Activated gamma-delta T cell (primary cell): ENCODE data around the gene TXNRD1.
"Not testable (repeated sequence)": the region's sequence is repeated elsewhere in the genome, so short reads cannot be mapped to it uniquely, and the experiment has no call there.

Experiments used
- DNase-seq: peaks from one replicate; lab custom pipeline; 2025; lab: John Stamatoyannopoulos, UW

The TXNRD1 gene

GRCh38 chr12:104304261-104305009 is 88.9 kb downstream of the TXNRD1 start:
- no peak for DNase-seq

- DNase-seq = no peak
Observed at GRCh38 chr12:104305349-104305748, 89.8 kb downstream of the TXNRD1 start.

- DNase-seq = no peak
Observed at GRCh38 chr12:104306376-104306775, 90.8 kb downstream of the TXNRD1 start.

DNA sequence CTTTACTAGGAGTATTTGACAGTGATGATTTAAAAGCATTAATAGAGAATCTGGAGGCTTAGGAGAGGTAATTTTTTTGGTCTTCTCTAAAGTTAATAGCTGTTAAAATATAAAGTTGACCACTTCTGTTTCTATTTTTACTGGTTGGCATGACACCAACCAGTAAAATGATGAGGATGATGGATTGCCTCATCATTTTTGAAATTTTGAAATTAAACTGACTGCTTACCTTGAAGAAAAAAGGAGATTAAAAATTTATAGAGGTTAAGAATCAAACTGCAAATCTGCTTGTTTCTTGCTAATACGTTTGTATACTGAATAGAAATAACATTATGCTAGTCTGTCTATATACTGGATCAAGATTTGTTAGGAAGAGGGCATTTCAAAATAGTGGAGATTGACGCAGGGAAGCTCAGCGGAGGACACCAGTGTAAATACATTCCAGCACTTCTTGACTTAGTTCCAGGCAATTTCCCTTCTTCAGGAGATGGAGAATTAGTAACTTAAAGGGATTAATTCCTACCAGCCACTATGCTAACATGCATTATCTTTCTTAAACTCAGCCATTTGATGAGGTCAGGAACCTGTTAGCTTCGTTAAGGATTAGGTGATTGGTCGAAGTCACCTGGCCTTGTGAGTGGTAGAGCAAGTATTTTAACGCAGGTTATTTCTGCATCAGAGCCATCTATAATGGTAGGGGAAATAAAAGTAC is 91.5 kb downstream of the TXNRD1 start:
- DNase-seq = no peak

DNA sequence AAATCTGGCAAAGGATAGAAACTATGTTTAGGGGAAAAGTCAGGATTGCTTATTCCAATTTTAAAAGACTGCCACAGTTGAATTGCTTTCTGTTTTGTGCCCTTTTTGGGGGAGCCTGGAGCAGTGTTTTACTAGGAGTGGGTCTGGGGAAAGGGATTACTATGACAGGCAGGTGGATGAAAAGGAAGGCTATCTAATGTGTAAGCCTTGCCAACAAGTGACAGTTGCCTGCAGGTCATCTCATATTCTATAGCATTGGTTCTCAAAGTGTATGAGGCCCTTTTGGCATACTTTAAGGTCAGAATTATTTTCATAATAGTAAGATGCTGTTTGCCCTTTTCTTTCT is 92.0 kb downstream of the TXNRD1 start:
- no peak for DNase-seq

GRCh38 chr12:104309446-104309993 is 93.9 kb downstream of the TXNRD1 start:
- DNase-seq = no peak

GRCh38 chr12:104310751-104311633 is 95.4 kb downstream of the TXNRD1 start:
- DNase-seq = no peak

DNA sequence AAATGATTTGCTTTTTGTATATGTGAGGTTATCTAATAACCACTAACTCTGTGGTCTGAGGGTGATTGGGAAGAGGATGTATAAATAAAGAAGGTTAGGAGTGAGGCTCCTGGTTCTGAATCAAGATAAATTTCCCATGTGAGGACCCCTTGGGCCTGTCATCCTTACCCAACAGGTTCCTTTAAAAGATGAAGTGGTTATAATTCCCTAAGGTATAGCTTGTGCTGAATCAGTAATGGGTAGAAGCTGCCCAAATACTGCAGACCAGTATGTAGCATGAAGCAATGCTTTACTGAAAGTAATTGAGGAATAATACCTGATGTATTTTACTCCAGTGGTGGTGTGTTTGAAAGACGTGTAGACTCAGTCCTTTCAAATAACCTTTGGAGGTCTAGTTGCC is 96.6 kb downstream of the TXNRD1 start:
- DNase-seq = no peak

GRCh38 chr12:104312654-104313053 is 97.1 kb downstream of the TXNRD1 start:
- no peak for DNase-seq

DNA sequence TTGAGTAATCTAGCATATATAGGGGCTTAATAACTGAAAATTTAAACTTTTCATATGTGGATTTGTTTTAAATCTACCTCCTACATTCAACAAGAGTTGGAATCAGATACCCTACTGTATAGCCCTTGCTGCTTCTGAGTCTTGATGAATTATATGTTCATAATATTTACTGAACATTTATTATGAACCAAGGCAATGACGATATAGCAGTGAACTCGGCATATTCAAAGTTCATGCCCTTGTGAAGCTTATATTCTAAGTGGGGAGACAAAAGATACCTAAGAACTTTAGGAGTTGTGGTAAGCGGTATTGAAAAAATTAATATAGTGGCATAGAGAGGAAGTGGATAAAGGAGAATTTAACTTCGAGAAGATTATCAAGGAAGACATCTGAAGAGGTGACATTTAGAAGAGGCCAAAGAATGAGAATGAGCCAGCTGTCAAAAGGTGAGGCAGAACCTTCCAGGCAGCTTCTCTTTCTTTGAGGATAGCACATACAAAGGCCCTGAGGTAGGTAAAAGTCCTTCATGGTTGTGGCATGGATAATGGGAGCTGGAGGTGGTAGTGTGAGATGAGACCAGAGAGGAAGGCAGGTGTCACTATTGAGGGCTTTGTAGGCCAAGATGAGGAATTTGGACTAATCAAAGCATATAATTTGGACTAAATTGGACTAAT is 98.1 kb downstream of the TXNRD1 start:
- no peak for DNase-seq

- DNase-seq = no peak
Observed at GRCh38 chr12:104314242-104314614, 98.6 kb downstream of the TXNRD1 start.

- DNase-seq = no peak
Observed at GRCh38 chr12:104315326-104316224, 100.0 kb downstream of the TXNRD1 start.

GRCh38 chr12:104316936-104317335 is 101.4 kb downstream of the TXNRD1 start:
- no peak for DNase-seq

DNA sequence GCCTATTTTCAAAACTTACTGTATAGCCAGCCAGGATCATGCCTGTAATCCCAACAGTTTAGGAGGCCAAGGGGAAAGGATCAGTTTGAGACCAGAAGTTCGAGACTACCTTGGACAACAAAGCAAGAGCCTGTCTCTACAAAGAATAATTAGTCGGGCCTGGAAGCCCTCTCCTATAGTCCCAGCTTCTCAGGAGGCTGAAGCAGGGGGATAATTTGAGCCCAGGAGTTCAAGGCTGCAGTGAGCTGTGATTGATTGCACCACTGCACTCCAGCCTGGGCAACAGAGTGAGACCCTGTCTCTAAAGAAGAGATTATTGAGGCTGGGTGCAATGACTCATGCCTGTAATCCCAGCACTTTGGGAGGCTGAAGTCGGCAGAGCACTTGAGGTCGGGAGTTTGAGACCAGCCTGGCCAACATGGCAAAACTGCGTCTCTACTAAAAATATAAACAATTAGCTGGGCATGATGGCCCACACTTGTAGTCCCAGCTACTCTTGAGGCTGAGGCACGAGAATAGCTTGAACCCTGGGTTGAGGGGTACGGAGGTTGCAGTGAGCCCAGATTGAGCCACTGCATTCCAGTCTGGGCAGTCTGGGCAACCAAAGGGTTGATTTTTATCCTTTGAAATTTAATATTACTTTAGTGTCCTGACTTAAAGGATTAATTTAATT is 102.1 kb downstream of the TXNRD1 start:
- DNase-seq = no peak

DNA sequence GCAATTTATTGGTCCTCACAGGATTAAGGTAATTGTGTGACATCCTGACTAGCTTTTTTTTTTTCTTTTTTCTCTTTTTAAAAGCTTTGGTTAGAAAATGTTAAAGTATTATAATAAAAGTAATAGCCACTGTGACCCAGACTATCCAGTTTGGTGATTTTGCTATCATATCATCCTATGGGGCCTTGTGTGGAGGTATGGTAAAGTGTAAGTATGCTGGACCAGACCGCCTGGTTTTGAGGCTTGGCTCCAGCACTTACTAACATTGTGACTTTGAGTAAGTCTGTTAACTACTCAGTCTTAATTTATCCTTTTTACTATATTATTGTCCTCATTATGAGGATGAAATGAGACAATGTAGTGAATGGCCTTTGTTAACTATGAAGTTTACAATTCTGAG is 103.4 kb downstream of the TXNRD1 start:
- no peak for DNase-seq

DNA sequence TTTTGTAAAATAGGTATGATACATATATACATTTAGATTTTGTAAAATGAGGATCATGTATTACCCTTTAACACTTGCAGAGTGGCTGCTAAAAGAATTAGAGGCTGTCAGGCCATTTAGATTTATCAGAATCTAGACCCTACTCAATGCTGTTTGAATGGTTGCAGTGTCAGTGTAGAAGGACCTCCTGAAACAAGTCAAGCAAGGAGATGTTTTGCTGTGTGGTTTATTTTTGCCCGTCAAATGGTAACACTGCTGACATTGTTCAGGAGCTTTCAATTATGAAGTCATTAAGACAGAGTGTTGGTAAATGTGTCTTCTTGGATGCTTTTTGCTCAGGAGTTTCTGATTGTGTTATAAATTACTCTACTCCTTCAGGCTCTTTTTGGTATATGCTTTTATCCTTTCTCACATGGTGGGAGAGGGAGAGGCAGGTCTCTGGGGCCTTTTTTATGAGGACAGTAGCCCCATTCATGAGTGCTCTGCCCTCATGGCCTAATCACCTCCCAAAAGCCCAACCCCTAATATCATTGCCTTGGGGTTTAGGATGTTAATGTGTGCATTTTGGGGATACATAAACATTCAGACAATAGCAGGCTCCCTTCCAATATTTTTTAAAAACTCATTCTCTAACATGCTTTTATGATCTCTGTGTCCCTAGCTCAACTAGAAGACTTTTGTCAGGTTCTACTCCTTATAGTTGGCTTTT is 104.5 kb downstream of the TXNRD1 start:
- DNase-seq = no peak

- DNase-seq = no peak
Observed at GRCh38 chr12:104320627-104321024, 105.0 kb downstream of the TXNRD1 start.

DNA sequence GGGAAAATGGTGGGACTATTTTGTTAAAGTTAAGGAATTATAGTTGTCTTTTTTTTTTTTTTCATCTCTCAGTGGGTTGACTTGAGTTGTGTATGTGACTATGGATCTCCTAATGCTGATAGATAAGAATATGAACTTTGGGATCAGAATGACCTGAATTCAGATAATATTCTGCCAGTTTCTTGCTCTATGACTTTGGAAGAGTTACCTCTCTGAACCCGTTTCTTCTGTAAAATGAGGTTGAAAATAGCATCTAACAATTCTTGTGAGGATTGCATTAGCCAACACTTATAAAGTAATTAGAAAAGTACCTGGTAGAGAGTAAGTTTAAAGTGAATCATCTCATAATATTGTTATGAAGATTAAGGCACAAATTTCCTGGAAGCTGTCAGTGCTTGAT is 106.4 kb downstream of the TXNRD1 start:
- DNase-seq = no peak

- not testable (repeated sequence) for DNase-seq
Observed at GRCh38 chr12:104322533-104322932, 107.0 kb downstream of the TXNRD1 start.

GRCh38 chr12:104323899-104324298 is 108.3 kb downstream of the TXNRD1 start:
- no peak for DNase-seq
